ENCODE measurements around the gene MBNL1. TPM values are rescaled to one million over a fixed set of nuclear protein-coding genes. Genes with fewer than 3 reads are reported as not detected.

MBNL1 gene
- total and polyA plus RNA-seq, 2 donors = 113 to 300 TPM

Small RNA genes lying within 50 kb of the gene (small RNA-seq; reads per million reads assigned to genes)
- not detected for gene RF00019
